GM23248 (cell line): ENCODE measurements around the gene C16orf78. TPM values are rescaled to one million over a fixed set of nuclear protein-coding genes. Genes with fewer than 3 reads are reported as not detected.

Experiments used
- DNase-seq: peaks from one replicate; pipeline ENCODE4 v3.0.0-alpha.2; 2015
- H2AFZ ChIP-seq: fragments of 200-600 bp; sonication (generic); 2 replicates; pipeline ENCODE4 v1.6.1; 2016; ENCODE audit warnings: antibody characterized with exemption
- H3F3A ChIP-seq: fragments of 200-600 bp; sonication (generic); 2 replicates; pipeline ENCODE4 v1.6.1; 2016; ENCODE audit warnings: mild to moderate bottlenecking, antibody characterized with exemption, mixed run types; ENCODE audit not compliant: insufficient read depth
- H3K27ac ChIP-seq: fragments of 200-600 bp; sonication (generic); 2 replicates; pipeline ENCODE4 v1.5.1; 2016; ENCODE audit warnings: mild to moderate bottlenecking
- H3K27me3 ChIP-seq: fragments of 200-600 bp; sonication (generic); replicated peaks from 2 replicates; pipeline ENCODE4 v1.6.1; 2016; ENCODE audit warnings: mild to moderate bottlenecking; ENCODE audit not compliant: insufficient read depth
- H3K36me3 ChIP-seq: fragments of 200-600 bp; sonication (generic); 2 replicates; pipeline ENCODE4 v1.6.1; 2016; ENCODE audit warnings: low read depth, mild to moderate bottlenecking
- H3K4me1 ChIP-seq: fragments of 200-600 bp; sonication (generic); 2 replicates; pipeline ENCODE4 v1.6.1; 2016; ENCODE audit warnings: mild to moderate bottlenecking; ENCODE audit not compliant: insufficient read depth
- H3K4me2 ChIP-seq: fragments of 200-600 bp; sonication (generic); one replicate; pipeline ENCODE4 v1.6.1; 2016; ENCODE audit warnings: mild to moderate bottlenecking; ENCODE audit not compliant: unreplicated experiment
- H3K4me3 ChIP-seq: fragments of 200-600 bp; sonication (generic); 2 replicates; pipeline ENCODE4 v1.5.1; 2016; ENCODE audit warnings: mild to moderate bottlenecking
- H3K79me2 ChIP-seq: fragments of 200-600 bp; sonication (generic); 2 replicates; pipeline ENCODE4 v1.6.1; 2016; ENCODE audit warnings: mild to moderate bottlenecking; ENCODE audit not compliant: insufficient read depth
- H3K9ac ChIP-seq: fragments of 200-600 bp; sonication (generic); 2 replicates; pipeline ENCODE4 v1.6.1; 2016; ENCODE audit warnings: mild to moderate bottlenecking
- H3K9me2 ChIP-seq: fragments of 200-600 bp; sonication (generic); 2 replicates; pipeline ENCODE4 v1.6.1; 2016; ENCODE audit warnings: mixed run types, mild to moderate bottlenecking, moderate library complexity; ENCODE audit not compliant: insufficient read depth
- H3K9me3 ChIP-seq: fragments of 200-600 bp; sonication (generic); one replicate; pipeline ENCODE4 v1.6.1; 2017; ENCODE audit warnings: low read depth
- H4K20me1 ChIP-seq: fragments of 200-600 bp; sonication (generic); 2 replicates; pipeline ENCODE4 v1.6.0; 2016; ENCODE audit not compliant: insufficient read depth
- EZH2 ChIP-seq: fragments of 200-600 bp; sonication (generic); IDR thresholded peaks from 2 replicates; pipeline ENCODE4 v1.6.1; 2018; ENCODE audit warnings: antibody characterized with exemption, mild to moderate bottlenecking; ENCODE audit not compliant: insufficient read depth, poor library complexity, severe bottlenecking
- EZH2phosphoT487 ChIP-seq: fragments of 200-600 bp; sonication (generic); IDR thresholded peaks from 2 replicates; pipeline ENCODE4 v1.6.1; 2018; ENCODE audit warnings: antibody characterized with exemption, moderate library complexity, mild to moderate bottlenecking, low read depth; ENCODE audit not compliant: insufficient read depth
- WGBS, 2 experiments: methylation state at CpG; one replicate each; pipeline ENCODE4 v1.1.6; 2015 to 2017; ENCODE audit warnings: low lambda C conversion rate in 2 of 2, low coverage in 1 of 2; ENCODE audit errors: missing lambda C conversion rate in 2 of 2; 5-methylcytosine and 5-hydroxymethylcytosine counted together
- in situ Hi-C: fragments of 300-500 bp; cut with MboI; formaldehyde crosslinking; loops from 2 replicates; pipeline ENCODE4 v1.15.0; 2020
- polyA plus RNA-seq: library from polyadenylated mRNA; unstranded; fragments of >200 nt; fragmentation: Nextera tagmentation; extraction: Ambion mirVana; gene quantifications from 2 replicates; pipeline ENCODE4 v1.2.1, GENCODE V29; 2016
- total RNA-seq: library from RNA; depleted of rRNA; stranded (reverse); fragments of >200 nt; shearing (Covaris generic); gene quantifications from 2 replicates; pipeline ENCODE4 v1.2.3, GENCODE V29; 2014

Gene C16orf78
- total and polyA plus RNA-seq, 2 experiments from 2014 or later = not detected

- Histone ChIP-seq H2AFZ (no peak overlapping the region), H3F3A (no peaks in the 10 kb centered on the region), H3K27ac (no peak overlapping the region), H3K9ac (no peak overlapping the region), H3K4me1 (no peaks in the 10 kb centered on the region), H3K9me2 (no peaks in the 10 kb centered on the region), H4K20me1 (no peaks in the 10 kb centered on the region), H3K79me2 (no peaks in the 10 kb centered on the region), H3K4me3 (no peak overlapping the region), H3K4me2 (no peak overlapping the region), H3K27me3 (no peaks in the 10 kb centered on the region), H3K9me3 (no peaks in the 10 kb centered on the region), H3K36me3 (no peaks in the 10 kb centered on the region)
- no peak for DNase-seq
- in situ Hi-C loops = no loop called here
- TF ChIP-seq EZH2 (no peak), EZH2phosphoT487 (no peak)
- WGBS, 2 experiments = 22 to 27% methylated on average over 3 of the region's 3 CpGs
Observed at GRCh38 chr16:49419862-49420261, 46.3 kb downstream of the C16orf78 start.

GRCh38 chr16:49422896-49423295 is 49.3 kb downstream of the C16orf78 start:
- Histone ChIP-seq H3K9ac (no peak overlapping the region), H3K36me3 (no peaks in the 10 kb centered on the region), H3K27me3 (no peaks in the 10 kb centered on the region), H3K4me2 (no peak overlapping the region), H3K9me3 (no peaks in the 10 kb centered on the region), H3K4me1 (no peaks in the 10 kb centered on the region), H3K4me3 (no peak overlapping the region), H3F3A (no peaks in the 10 kb centered on the region), H4K20me1 (no peaks in the 10 kb centered on the region), H3K79me2 (no peaks in the 10 kb centered on the region), H3K9me2 (no peaks in the 10 kb centered on the region), H3K27ac (no peak overlapping the region), H2AFZ (no peak overlapping the region)
- TF ChIP-seq EZH2 (no peak), EZH2phosphoT487 (no peak)
- WGBS, 2 experiments = 14 to 15% methylated on average over 3 to 5 of the region's 5 CpGs
- in situ Hi-C loops = no loop called here
- no peak for DNase-seq

- Histone ChIP-seq H3K9me2 (no peaks in the 10 kb centered on the region), H3K27ac (no peak overlapping the region), H3K36me3 (no peaks in the 10 kb centered on the region), H3K9me3 (no peaks in the 10 kb centered on the region), H4K20me1 (no peaks in the 10 kb centered on the region), H3K4me3 (no peak overlapping the region), H2AFZ (no peak overlapping the region), H3K9ac (no peak overlapping the region), H3F3A (no peaks in the 10 kb centered on the region), H3K4me1 (no peaks in the 10 kb centered on the region), H3K4me2 (no peak overlapping the region), H3K27me3 (no peaks in the 10 kb centered on the region), H3K79me2 (no peaks in the 10 kb centered on the region)
- in situ Hi-C loops = no loop called here
- WGBS, 2 experiments = 90% methylated on average over 6 of the region's 6 CpGs
- no peak for DNase-seq
- TF ChIP-seq EZH2phosphoT487 (no peak), EZH2 (no peak)
Observed at GRCh38 chr16:49424961-49425360, 51.4 kb downstream of the C16orf78 start.

GRCh38 chr16:49427771-49428170 is 54.2 kb downstream of the C16orf78 start:
- in situ Hi-C loops = no loop called here
- Histone ChIP-seq H3K4me2 (no peak overlapping the region), H3K79me2 (no peaks in the 10 kb centered on the region), H3K27ac (no peak overlapping the region), H3K9ac (no peak overlapping the region), H2AFZ (no peak overlapping the region), H3K36me3 (no peaks in the 10 kb centered on the region), H3K27me3 (no peaks in the 10 kb centered on the region), H3K4me1 (no peaks in the 10 kb centered on the region), H3K4me3 (no peak overlapping the region), H4K20me1 (no peaks in the 10 kb centered on the region), H3K9me2 (no peaks in the 10 kb centered on the region), H3F3A (no peaks in the 10 kb centered on the region), H3K9me3 (no peaks in the 10 kb centered on the region)
- DNase-seq = no peak
- no peak for TF ChIP-seq EZH2
- no peak for TF ChIP-seq EZH2phosphoT487
- WGBS, 2 experiments = 38 to 50% methylated on average over 4 of the region's 4 CpGs

GRCh38 chr16:49428808-49429207 is 55.2 kb downstream of the C16orf78 start:
- in situ Hi-C loops = no loop called here
- DNase-seq = no peak
- Histone ChIP-seq H4K20me1 (no peaks in the 10 kb centered on the region), H3K79me2 (no peaks in the 10 kb centered on the region), H3K9me3 (no peaks in the 10 kb centered on the region), H3F3A (no peaks in the 10 kb centered on the region), H3K4me2 (no peak overlapping the region), H3K4me3 (no peak overlapping the region), H2AFZ (no peak overlapping the region), H3K9ac (no peak overlapping the region), H3K27ac (no peak overlapping the region), H3K27me3 (no peaks in the 10 kb centered on the region), H3K9me2 (no peaks in the 10 kb centered on the region), H3K4me1 (no peaks in the 10 kb centered on the region), H3K36me3 (no peaks in the 10 kb centered on the region)
- no peak for TF ChIP-seq EZH2
- no peak for TF ChIP-seq EZH2phosphoT487
- 53 to 76% methylated on average over 2 of the region's 2 CpGs for WGBS, 2 experiments
